SU-DHL-6 (cell line): ENCODE data around the gene GLO1.

Source experiments
- H2AFZ ChIP-seq: fragments of 200-600 bp; sonication (generic); 2 replicates; pipeline ENCODE4 v1.6.1; 2014; ENCODE audit warnings: low read depth, mild to moderate bottlenecking, moderate library complexity, mixed read lengths, antibody characterized with exemption, low read length; ENCODE audit not compliant: severe bottlenecking
- H3F3A ChIP-seq: fragments of 200-600 bp; shearing (Covaris generic); 2 replicates; pipeline ENCODE4 v1.6.0; 2016; ENCODE audit warnings: antibody characterized with exemption, mild to moderate bottlenecking; ENCODE audit not compliant: insufficient read depth
- H3K27ac ChIP-seq: fragments of 200-600 bp; sonication (generic); 2 replicates; pipeline ENCODE4 v1.5.1; 2016; ENCODE audit warnings: low read depth, mild to moderate bottlenecking, low read length, moderate library complexity, mixed read lengths
- H3K27me3 ChIP-seq: fragments of 200-600 bp; sonication (generic), shearing (Covaris generic); 2 replicates; pipeline ENCODE4 v1.6.0; 2014; ENCODE audit warnings: mild to moderate bottlenecking, low read length
- H3K36me3 ChIP-seq: fragments of 200-600 bp; sonication (generic); 2 replicates; pipeline ENCODE4 v1.6.1; 2014; ENCODE audit warnings: mild to moderate bottlenecking, low read length, mixed read lengths
- H3K4me2 ChIP-seq: fragments of 300-600, 200-600 bp; shearing (Covaris generic), sonication (generic); 2 replicates; pipeline ENCODE4 v1.6.0; 2014; ENCODE audit warnings: low read length, low read depth, mild to moderate bottlenecking; ENCODE audit not compliant: poor library complexity, severe bottlenecking
- H3K4me3 ChIP-seq: fragments of 200-600 bp; sonication (generic); 2 replicates; pipeline ENCODE4 v1.5.1; 2014; ENCODE audit warnings: antibody characterized with exemption, low read length, mild to moderate bottlenecking, mixed read lengths; ENCODE audit not compliant: insufficient read depth, poor library complexity, severe bottlenecking
- H3K79me2 ChIP-seq: fragments of 200-600 bp; sonication (generic); 2 replicates; pipeline ENCODE4 v1.6.1; 2014; ENCODE audit warnings: mild to moderate bottlenecking, low read length, moderate library complexity; ENCODE audit not compliant: insufficient read depth
- H3K9ac ChIP-seq: fragments of 200-600 bp; sonication (generic); 2 replicates; pipeline ENCODE4 v1.7.0; 2014; ENCODE audit warnings: mild to moderate bottlenecking, low read length
- H3K9me2 ChIP-seq: fragments of 200-600 bp; sonication (generic); replicated peaks from 2 replicates; pipeline ENCODE4 v1.6.1; 2014; ENCODE audit warnings: low read length; ENCODE audit not compliant: insufficient read depth
- H3K9me3 ChIP-seq: fragments of 200-600 bp; sonication (generic); 2 replicates; pipeline ENCODE4 v1.6.1; 2014; ENCODE audit warnings: low read length, mixed read lengths; ENCODE audit not compliant: insufficient read depth
- H4K20me1 ChIP-seq: fragments of 200-600 bp; sonication (generic); 2 replicates; pipeline ENCODE4 v1.6.1; 2014; ENCODE audit warnings: low read depth, mild to moderate bottlenecking, antibody characterized with exemption, low read length, moderate library complexity, mixed read lengths
- CTCF ChIP-seq: fragments of 200-600 bp; sonication (generic); IDR thresholded peaks from one replicate; pipeline ENCODE4 v1.5.1; 2017; ENCODE audit warnings: antibody characterized with exemption, mild to moderate bottlenecking, low read length, moderate library complexity; ENCODE audit not compliant: insufficient read depth, poor library complexity, severe bottlenecking
- EZH2phosphoT487 ChIP-seq: fragments of 200-600 bp; sonication (generic), shearing (Covaris generic); conservative IDR thresholded peaks from 2 replicates; pipeline ENCODE4 v1.6.1; 2018; ENCODE audit warnings: mild to moderate bottlenecking, antibody characterized with exemption, low read length, moderate library complexity, mixed read lengths

GLO1 gene

GRCh38 chr6:38695933-38696332, 7.0 kb downstream of the GLO1 start:
- Histone ChIP-seq H3K27me3 (no peaks in the 10 kb centered on the region), H3K4me2 (no peak overlapping the region), H3K36me3 (peaks cover 8% of the 10 kb centered on the region), H3K27ac (no peak overlapping the region), H3K9me2 (no peaks in the 10 kb centered on the region), H2AFZ (no peak overlapping the region), H3K4me3 (no peak overlapping the region), H3K9me3 (peaks cover 6% of the 10 kb centered on the region; the same call in 1 of the 2 replicates), H3K9ac (no peak overlapping the region), H3F3A (no peaks in the 10 kb centered on the region), H4K20me1 (peaks cover 17% of the 10 kb centered on the region; the same call in 1 of the 2 replicates), H3K79me2 (peaks cover 86% of the 10 kb centered on the region)
- TF ChIP-seq CTCF (no peak), EZH2phosphoT487 (no peak)

GRCh38 chr6:38695227-38695900, 7.6 kb downstream of the GLO1 start:
- no peak overlapping the region for H3K4me2 ChIP-seq
- no peaks in the 10 kb centered on the region for H3K27me3 ChIP-seq
- H3K36me3 ChIP-seq: peaks cover 4% of the 10 kb centered on the region
- no peak overlapping the region for H2AFZ ChIP-seq
- H3K9me2 ChIP-seq: no peaks in the 10 kb centered on the region
- H3K9me3 ChIP-seq: peaks cover 4% of the 10 kb centered on the region; the same call in 1 of the 2 replicates
- H4K20me1 ChIP-seq: peaks cover 23% of the 10 kb centered on the region; the same call in 1 of the 2 replicates
- no peak overlapping the region for H3K9ac ChIP-seq
- no peaks in the 10 kb centered on the region for H3F3A ChIP-seq
- H3K27ac ChIP-seq: no peak overlapping the region
- no peak overlapping the region for H3K4me3 ChIP-seq
- TF ChIP-seq CTCF: no peak
- TF ChIP-seq EZH2phosphoT487: no peak
- H3K79me2 ChIP-seq: peaks cover 86% of the 10 kb centered on the region

- H3K27ac ChIP-seq: no peak overlapping the region
- H3K9ac ChIP-seq: no peak overlapping the region
- H3K27me3 ChIP-seq: no peaks in the 10 kb centered on the region
- H4K20me1 ChIP-seq: peaks cover 41% of the 10 kb centered on the region
- H2AFZ ChIP-seq: no peak overlapping the region
- H3F3A ChIP-seq: no peaks in the 10 kb centered on the region
- H3K4me2 ChIP-seq: no peak overlapping the region
- H3K4me3 ChIP-seq: no peak overlapping the region
- no peaks in the 10 kb centered on the region for H3K9me3 ChIP-seq
- peaks cover 87% of the 10 kb centered on the region for H3K79me2 ChIP-seq
- TF ChIP-seq EZH2phosphoT487 (no peak), CTCF (no peak)
- H3K36me3 ChIP-seq: peaks cover 18% of the 10 kb centered on the region
- H3K9me2 ChIP-seq: no peaks in the 10 kb centered on the region
These were observed 14.3 kb downstream of the GLO1 start for GRCh38 chr6:38688579-38689087.
